ENCODE results near the gene AKAP11. TPM values are rescaled to one million over a fixed set of nuclear protein-coding genes. Genes with fewer than 3 reads are reported as not detected.

Gene AKAP11
- total RNA-seq, 1 donor from 2014 or later: 19.8 TPM

- no peak overlapping the region for H3K4me3 ChIP-seq (ENCODE audit: low read depth, low read length)
- no peaks in the 10 kb centered on the region for H3K27me3 ChIP-seq (ENCODE audit: control insufficient read depth, insufficient read depth, low read length)
- TF ChIP-seq CTCF (IDR thresholded peaks at IDR 0.05; ENCODE audit: insufficient read depth, low read length, poor library complexity, severe bottlenecking): no peak
- no peak for DNase-seq (ENCODE audit: low read depth)
- H3K36me3 ChIP-seq (ENCODE audit: control insufficient read depth, insufficient read depth, low read length): no peaks in the 10 kb centered on the region
These were observed 8.6 kb downstream of the AKAP11 start for GRCh38 chr13:42280537-42280936.

GRCh38 chr13:42283574-42283973, 11.6 kb downstream of the AKAP11 start:
- Histone ChIP-seq H3K4me3 (ENCODE audit: low read depth, low read length) (no peak overlapping the region), H3K36me3 (ENCODE audit: control insufficient read depth, insufficient read depth, low read length) (no peaks in the 10 kb centered on the region), H3K27me3 (ENCODE audit: control insufficient read depth, insufficient read depth, low read length) (no peaks in the 10 kb centered on the region)
- DNase-seq (ENCODE audit: low read depth): no peak
- no peak for TF ChIP-seq CTCF (IDR thresholded peaks at IDR 0.05; ENCODE audit: insufficient read depth, low read length, poor library complexity, severe bottlenecking)

GRCh38 chr13:42284068-42284467, 12.1 kb downstream of the AKAP11 start:
- H3K4me3 ChIP-seq (ENCODE audit: low read depth, low read length): no peak overlapping the region
- H3K36me3 ChIP-seq (ENCODE audit: control insufficient read depth, insufficient read depth, low read length): no peaks in the 10 kb centered on the region
- no peaks in the 10 kb centered on the region for H3K27me3 ChIP-seq (ENCODE audit: control insufficient read depth, insufficient read depth, low read length)
- no peak for TF ChIP-seq CTCF (IDR thresholded peaks at IDR 0.05; ENCODE audit: insufficient read depth, low read length, poor library complexity, severe bottlenecking)
- no peak for DNase-seq (ENCODE audit: low read depth)

- Histone ChIP-seq H3K4me3 (ENCODE audit: low read depth, low read length) (no peak overlapping the region), H3K36me3 (ENCODE audit: control insufficient read depth, insufficient read depth, low read length) (no peaks in the 10 kb centered on the region), H3K27me3 (ENCODE audit: control insufficient read depth, insufficient read depth, low read length) (no peaks in the 10 kb centered on the region)
- no peak for TF ChIP-seq CTCF (IDR thresholded peaks at IDR 0.05; ENCODE audit: insufficient read depth, low read length, poor library complexity, severe bottlenecking)
- no peak for DNase-seq (ENCODE audit: low read depth)
These were observed 26.4 kb downstream of the AKAP11 start for GRCh38 chr13:42298392-42298791.

GRCh38 chr13:42305503-42305902, 33.6 kb downstream of the AKAP11 start:
- H3K36me3 ChIP-seq (ENCODE audit: control insufficient read depth, insufficient read depth, low read length): peaks cover 1% of the 10 kb centered on the region
- no peak for DNase-seq (ENCODE audit: low read depth)

More at GRCh38 chr13:42305503-42305902, 33.6 kb downstream of the AKAP11 start:
- Histone ChIP-seq H3K4me3 (ENCODE audit: low read depth, low read length) (no peak overlapping the region), H3K27me3 (ENCODE audit: control insufficient read depth, insufficient read depth, low read length) (no peaks in the 10 kb centered on the region)
- TF ChIP-seq CTCF (IDR thresholded peaks at IDR 0.05; ENCODE audit: insufficient read depth, low read length, poor library complexity, severe bottlenecking): no peak
